Measurements from ENCODE around the gene CNOT4.
A peak's percentile ranks its signal among the peaks of the same experiment; 100 is the strongest.
"Not testable (repeated sequence)": the region's sequence is repeated elsewhere in the genome, so short reads cannot be mapped to it uniquely, and the experiment has no call there.

Gene CNOT4

GRCh38 chr7:135372222-135372621 lies 137.7 kb downstream of the CNOT4 start:
- no peaks in the 10 kb centered on the region for H3K27me3 ChIP-seq (ENCODE audit: low read depth)
- H3K36me3 ChIP-seq (replicated peaks), result no peaks in the 10 kb centered on the region
- in situ Hi-C loops (cut with MboI; ENCODE audit: low sequenced_read_pairs), result no loop called here
- H3K4me3 ChIP-seq, result no peak overlapping the region
- no peak for DNase-seq (ENCODE audit: low spot score in 2 of 2)
- no peaks in the 10 kb centered on the region for H3K9me3 ChIP-seq
- H3K4me1 ChIP-seq, result peaks cover 7% of the 10 kb centered on the region

GRCh38 chr7:135370656-135371055 lies 139.2 kb downstream of the CNOT4 start:
- Histone ChIP-seq H3K36me3 (replicated peaks) (no peaks in the 10 kb centered on the region), H3K4me1 (peaks cover 3% of the 10 kb centered on the region), H3K4me3 (no peak overlapping the region), H3K27me3 (ENCODE audit: low read depth) (no peaks in the 10 kb centered on the region), H3K9me3 (no peaks in the 10 kb centered on the region)
- no peak for DNase-seq (ENCODE audit: low spot score in 2 of 2)
- in situ Hi-C loops (cut with MboI; ENCODE audit: low sequenced_read_pairs), result no loop called here

- DNase-seq (ENCODE audit: low spot score in 2 of 2), result no peak
- H3K9me3 ChIP-seq, result no peaks in the 10 kb centered on the region
- H3K4me3 ChIP-seq, result no peak overlapping the region
- H3K36me3 ChIP-seq (replicated peaks), result no peaks in the 10 kb centered on the region
- in situ Hi-C loops (cut with MboI; ENCODE audit: low sequenced_read_pairs), result no loop called here
- no peaks in the 10 kb centered on the region for H3K27me3 ChIP-seq (ENCODE audit: low read depth)
- H3K4me1 ChIP-seq, result peaks cover 16% of the 10 kb centered on the region
Measured at GRCh38 chr7:135369405-135369804, 140.5 kb downstream of the CNOT4 start.

GRCh38 chr7:135368416-135369186 lies 141.3 kb downstream of the CNOT4 start:
- Histone ChIP-seq H3K27me3 (ENCODE audit: low read depth) (no peaks in the 10 kb centered on the region), H3K4me1 (peaks cover 24% of the 10 kb centered on the region), H3K9me3 (no peaks in the 10 kb centered on the region), H3K4me3 (no peak overlapping the region), H3K36me3 (replicated peaks) (no peaks in the 10 kb centered on the region)
- no peak for DNase-seq (ENCODE audit: low spot score in 2 of 2)
- in situ Hi-C loops (cut with MboI; ENCODE audit: low sequenced_read_pairs), result no loop called here

GRCh38 chr7:135366843-135367508 lies 142.9 kb downstream of the CNOT4 start:
- Histone ChIP-seq H3K4me1 (peaks cover 29% of the 10 kb centered on the region), H3K36me3 (replicated peaks) (no peaks in the 10 kb centered on the region; the same call in 1 of the 2 replicates), H3K9me3 (no peaks in the 10 kb centered on the region), H3K4me3 (no peak overlapping the region), H3K27me3 (ENCODE audit: low read depth) (no peaks in the 10 kb centered on the region)
- in situ Hi-C loops (cut with MboI; ENCODE audit: low sequenced_read_pairs), result no loop called here
- no peak for DNase-seq (ENCODE audit: low spot score in 2 of 2)

- Histone ChIP-seq H3K4me1 (peaks cover 29% of the 10 kb centered on the region), H3K4me3 (no peak overlapping the region), H3K9me3 (no peaks in the 10 kb centered on the region), H3K27me3 (ENCODE audit: low read depth) (no peaks in the 10 kb centered on the region), H3K36me3 (replicated peaks) (no peaks in the 10 kb centered on the region; the same call in 1 of the 2 replicates)
- no peak for DNase-seq (ENCODE audit: low spot score in 2 of 2)
- in situ Hi-C loops (cut with MboI; ENCODE audit: low sequenced_read_pairs), result no loop called here
Measured at GRCh38 chr7:135365721-135366120, 144.2 kb downstream of the CNOT4 start.

GRCh38 chr7:135364206-135364605 lies 145.7 kb downstream of the CNOT4 start:
- DNase-seq (ENCODE audit: low spot score in 2 of 2), result peak in 1 of 2 experiments; percentile 11
- Histone ChIP-seq H3K4me1 (peaks cover 29% of the 10 kb centered on the region), H3K4me3 (no peak overlapping the region), H3K36me3 (replicated peaks) (no peaks in the 10 kb centered on the region; the same call in 1 of the 2 replicates), H3K9me3 (no peaks in the 10 kb centered on the region), H3K27me3 (ENCODE audit: low read depth) (no peaks in the 10 kb centered on the region)
- in situ Hi-C loops (cut with MboI; ENCODE audit: low sequenced_read_pairs), result no loop called here

- Histone ChIP-seq H3K27me3 (ENCODE audit: low read depth) (no peaks in the 10 kb centered on the region), H3K9me3 (no peaks in the 10 kb centered on the region), H3K4me3 (no peak overlapping the region), H3K4me1 (peaks cover 29% of the 10 kb centered on the region), H3K36me3 (replicated peaks) (no peaks in the 10 kb centered on the region; the same call in 1 of the 2 replicates)
- in situ Hi-C loops (cut with MboI; ENCODE audit: low sequenced_read_pairs), result no loop called here
- peak in 1 of 2 experiments; percentile 21 for DNase-seq (ENCODE audit: low spot score in 2 of 2)
Measured at GRCh38 chr7:135362871-135363270, 147.0 kb downstream of the CNOT4 start.

GRCh38 chr7:135361788-135362187 lies 148.1 kb downstream of the CNOT4 start:
- in situ Hi-C loops (cut with MboI; ENCODE audit: low sequenced_read_pairs), result no loop called here
- Histone ChIP-seq H3K4me1 (peaks cover 29% of the 10 kb centered on the region), H3K4me3 (no peak overlapping the region), H3K27me3 (ENCODE audit: low read depth) (no peaks in the 10 kb centered on the region), H3K36me3 (replicated peaks) (no peaks in the 10 kb centered on the region; the same call in 1 of the 2 replicates), H3K9me3 (no peaks in the 10 kb centered on the region)
- no peak for DNase-seq (ENCODE audit: low spot score in 2 of 2)

GRCh38 chr7:135359615-135360014 lies 150.3 kb downstream of the CNOT4 start:
- Histone ChIP-seq H3K4me3 (no peak overlapping the region), H3K27me3 (ENCODE audit: low read depth) (peaks cover 4% of the 10 kb centered on the region), H3K9me3 (no peaks in the 10 kb centered on the region), H3K36me3 (replicated peaks) (no peaks in the 10 kb centered on the region; the same call in 1 of the 2 replicates), H3K4me1 (peaks cover 15% of the 10 kb centered on the region)
- in situ Hi-C loops (cut with MboI; ENCODE audit: low sequenced_read_pairs), result no loop called here
- no peak for DNase-seq (ENCODE audit: low spot score in 2 of 2)

- Histone ChIP-seq H3K4me1 (no peaks in the 10 kb centered on the region), H3K27me3 (ENCODE audit: low read depth) (peaks cover 8% of the 10 kb centered on the region), H3K9me3 (no peaks in the 10 kb centered on the region), H3K4me3 (no peak overlapping the region), H3K36me3 (replicated peaks) (no peaks in the 10 kb centered on the region)
- DNase-seq (ENCODE audit: low spot score in 2 of 2), result no peak
- in situ Hi-C loops (cut with MboI; ENCODE audit: low sequenced_read_pairs), result no loop called here
Measured at GRCh38 chr7:135355377-135356048, 154.4 kb downstream of the CNOT4 start.

GRCh38 chr7:135353832-135354231 lies 156.1 kb downstream of the CNOT4 start:
- Histone ChIP-seq H3K4me1 (no peaks in the 10 kb centered on the region), H3K4me3 (no peak overlapping the region), H3K9me3 (no peaks in the 10 kb centered on the region), H3K36me3 (replicated peaks) (no peaks in the 10 kb centered on the region), H3K27me3 (ENCODE audit: low read depth) (peaks cover 8% of the 10 kb centered on the region)
- in situ Hi-C loops (cut with MboI; ENCODE audit: low sequenced_read_pairs), result no loop called here
- no peak for DNase-seq (ENCODE audit: low spot score in 2 of 2)

- in situ Hi-C loops (cut with MboI; ENCODE audit: low sequenced_read_pairs), result no loop called here
- DNase-seq (ENCODE audit: low spot score in 2 of 2), result no peak
- Histone ChIP-seq H3K4me3 (no peak overlapping the region), H3K36me3 (replicated peaks) (no peaks in the 10 kb centered on the region), H3K9me3 (no peaks in the 10 kb centered on the region), H3K4me1 (no peaks in the 10 kb centered on the region), H3K27me3 (ENCODE audit: low read depth) (peaks cover 8% of the 10 kb centered on the region)
Measured at GRCh38 chr7:135352285-135352684, 157.6 kb downstream of the CNOT4 start.

GRCh38 chr7:135351070-135351469 lies 158.8 kb downstream of the CNOT4 start:
- H3K9me3 ChIP-seq; in situ Hi-C loops (cut with MboI; ENCODE audit: low sequenced_read_pairs); H3K4me1 ChIP-seq; H3K27me3 ChIP-seq (ENCODE audit: low read depth); DNase-seq (ENCODE audit: low spot score in 2 of 2); H3K36me3 ChIP-seq (replicated peaks); H3K4me3 ChIP-seq: not testable (repeated sequence)

Measured in HAP-1 (cell line).